Fibroblast of pulmonary artery (primary cell): ENCODE measurements around the gene SASH1.

ENCODE experiments used
- DNase-seq: peaks from one replicate; pipeline ENCODE4 v3.0.0-alpha.2; 2010; ENCODE audit warnings: low read depth
- H3K4me3 ChIP-seq: replicated peaks from 2 replicates; pipeline ENCODE4 v1.5.1; 2011; ENCODE audit warnings: low read depth, mild to moderate bottlenecking, control low read depth, low read length, moderate library complexity
- TF ChIP-seq, protein P1 (sequence below): IDR thresholded peaks from 2 replicates; pipeline ENCODE4 v1.5.1; 2011; ENCODE audit warnings: mild to moderate bottlenecking, control low read depth, low read length, inconsistent platforms; ENCODE audit errors: missing control alignments

Gene SASH1

DNA sequence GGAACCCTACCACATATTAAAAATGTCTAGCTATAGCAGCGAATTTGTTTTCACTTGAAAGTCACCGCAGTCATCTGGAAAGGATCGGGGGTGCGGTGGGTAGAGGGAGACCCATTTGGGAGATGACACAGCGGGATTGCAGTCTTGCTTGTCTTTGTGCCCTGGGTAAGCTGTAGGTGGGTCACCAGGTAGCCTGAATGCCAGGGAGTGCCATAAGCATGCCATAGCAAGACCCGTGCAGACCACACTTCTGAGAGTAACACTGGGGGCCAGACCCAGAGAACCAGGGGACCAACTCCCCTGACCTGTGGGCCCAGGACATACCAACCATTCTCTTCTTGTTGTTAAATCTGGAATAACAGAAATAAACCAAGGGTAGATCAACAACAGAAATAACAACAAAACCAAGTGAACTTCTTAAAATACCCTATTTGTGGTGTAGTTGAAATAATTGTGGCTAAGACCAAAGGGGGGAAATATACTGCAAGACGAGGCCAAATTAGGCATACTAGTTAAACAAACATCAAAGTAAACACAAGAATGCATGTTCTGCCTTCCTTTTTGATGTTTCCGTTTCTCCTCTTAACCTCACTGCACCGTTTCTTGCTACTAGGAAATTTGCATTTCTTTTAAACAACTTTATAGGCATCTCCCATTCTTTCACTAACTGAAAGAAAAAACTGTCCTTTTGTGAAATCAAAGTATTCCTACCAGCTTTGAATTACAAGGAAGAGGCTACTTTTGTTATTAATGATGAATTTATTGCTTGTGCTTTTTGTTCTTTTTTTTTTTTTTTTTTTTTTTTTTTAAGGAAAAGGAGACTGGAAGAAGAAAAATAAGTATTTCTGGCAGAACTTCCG is 128.2 kb downstream of the SASH1 start:
- no peak for DNase-seq
- TF ChIP-seq, protein P1, sequence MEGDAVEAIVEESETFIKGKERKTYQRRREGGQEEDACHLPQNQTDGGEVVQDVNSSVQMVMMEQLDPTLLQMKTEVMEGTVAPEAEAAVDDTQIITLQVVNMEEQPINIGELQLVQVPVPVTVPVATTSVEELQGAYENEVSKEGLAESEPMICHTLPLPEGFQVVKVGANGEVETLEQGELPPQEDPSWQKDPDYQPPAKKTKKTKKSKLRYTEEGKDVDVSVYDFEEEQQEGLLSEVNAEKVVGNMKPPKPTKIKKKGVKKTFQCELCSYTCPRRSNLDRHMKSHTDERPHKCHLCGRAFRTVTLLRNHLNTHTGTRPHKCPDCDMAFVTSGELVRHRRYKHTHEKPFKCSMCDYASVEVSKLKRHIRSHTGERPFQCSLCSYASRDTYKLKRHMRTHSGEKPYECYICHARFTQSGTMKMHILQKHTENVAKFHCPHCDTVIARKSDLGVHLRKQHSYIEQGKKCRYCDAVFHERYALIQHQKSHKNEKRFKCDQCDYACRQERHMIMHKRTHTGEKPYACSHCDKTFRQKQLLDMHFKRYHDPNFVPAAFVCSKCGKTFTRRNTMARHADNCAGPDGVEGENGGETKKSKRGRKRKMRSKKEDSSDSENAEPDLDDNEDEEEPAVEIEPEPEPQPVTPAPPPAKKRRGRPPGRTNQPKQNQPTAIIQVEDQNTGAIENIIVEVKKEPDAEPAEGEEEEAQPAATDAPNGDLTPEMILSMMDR: no peak

DNA sequence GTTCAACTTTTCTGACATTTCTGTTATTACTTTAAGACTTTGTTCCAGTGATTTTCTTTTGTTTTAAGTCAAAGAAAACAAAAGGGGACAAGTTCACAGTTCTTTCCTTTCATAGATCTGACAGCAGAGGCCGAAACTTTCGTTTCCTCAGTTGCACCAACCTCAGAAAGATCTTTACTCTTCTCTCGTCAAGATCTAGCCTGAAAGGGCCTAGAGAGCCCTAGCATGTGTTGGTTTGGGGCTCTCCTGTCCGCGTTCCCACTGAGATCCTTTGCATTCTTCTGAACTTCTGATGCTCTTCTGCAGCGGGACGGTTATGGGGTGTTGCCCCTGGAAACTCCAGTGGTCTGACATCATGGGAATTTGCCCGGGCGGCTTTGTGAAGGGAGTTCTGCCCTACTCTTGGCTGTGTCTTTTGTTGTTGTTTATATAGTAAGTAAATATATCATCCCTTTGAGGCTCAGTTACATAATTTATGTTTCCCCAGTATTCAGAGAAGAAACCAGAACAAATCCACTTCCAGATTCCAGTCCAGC is 129.1 kb downstream of the SASH1 start:
- DNase-seq: peak; percentile 20
- TF ChIP-seq, protein P1: no peak
- no peak overlapping the region for H3K4me3 ChIP-seq

More for the DNA sequence above, 128.2 kb downstream of the SASH1 start:
- no peak overlapping the region for H3K4me3 ChIP-seq

DNA sequence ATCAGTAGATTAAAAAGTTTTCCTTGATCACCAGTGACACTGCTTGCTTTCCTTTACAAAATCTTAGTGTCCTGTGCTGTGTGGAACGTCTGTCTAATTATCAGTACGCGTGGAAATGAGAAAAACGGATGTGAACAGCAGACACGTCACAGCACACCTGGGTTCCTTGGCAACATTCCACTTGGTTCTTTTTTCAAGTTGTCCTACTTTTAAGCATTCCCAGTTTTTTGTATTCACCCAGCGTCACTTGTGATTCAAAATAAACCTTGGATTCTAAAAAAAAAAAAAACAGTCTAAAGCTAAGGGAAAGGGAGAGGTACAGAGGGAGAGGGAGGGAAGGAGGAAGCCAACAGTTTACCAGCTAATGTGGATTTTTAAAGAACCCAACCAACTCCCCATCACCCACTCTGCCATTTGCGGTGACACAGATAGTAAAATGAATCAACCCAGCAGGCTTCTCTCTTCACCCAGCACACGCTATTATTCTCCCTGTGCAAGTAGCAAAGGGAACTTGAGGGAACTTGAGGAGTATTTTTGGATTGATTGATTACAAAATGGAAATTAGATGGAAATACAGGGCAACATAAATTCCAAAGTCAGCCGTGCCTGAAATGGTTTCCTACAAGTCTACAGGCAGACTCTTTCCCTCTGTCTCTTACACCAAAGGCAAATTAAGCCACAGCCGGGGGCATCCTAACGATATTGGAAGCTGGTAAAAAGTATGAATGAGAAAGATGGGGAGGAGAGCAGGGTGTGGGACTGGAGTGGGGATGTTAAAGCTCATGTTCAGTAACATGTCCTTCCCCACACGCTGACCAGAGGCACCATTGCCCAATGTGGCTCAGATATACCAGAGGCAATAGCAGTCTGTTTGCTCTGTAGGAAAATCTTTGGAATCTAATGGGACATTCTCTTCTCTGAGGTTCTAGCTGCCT is 129.8 kb downstream of the SASH1 start:
- TF ChIP-seq, protein P1: no peak
- DNase-seq: no peak
- H3K4me3 ChIP-seq: no peak overlapping the region

DNA sequence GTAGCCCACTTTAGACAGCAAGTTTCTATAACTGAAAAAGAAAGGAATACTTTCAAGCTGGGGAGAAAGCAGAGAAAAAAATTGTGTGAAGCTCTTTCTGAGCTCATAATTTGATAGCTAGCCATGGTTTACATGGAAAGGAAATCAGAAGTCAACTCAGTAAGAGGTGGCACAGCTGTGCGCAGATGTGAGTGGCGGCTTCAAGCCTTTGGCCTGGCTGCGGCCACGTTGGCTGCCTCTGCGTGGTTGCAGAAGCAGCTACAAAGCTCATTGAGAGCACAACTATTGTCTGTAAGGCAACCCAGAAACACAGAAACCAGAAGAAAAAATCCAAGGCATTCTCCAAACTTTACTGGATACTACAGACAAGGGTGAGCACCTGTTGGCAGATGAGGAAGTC is 136.9 kb downstream of the SASH1 start:
- TF ChIP-seq, protein P1: no peak
- no peak for DNase-seq
- no peak overlapping the region for H3K4me3 ChIP-seq

DNA sequence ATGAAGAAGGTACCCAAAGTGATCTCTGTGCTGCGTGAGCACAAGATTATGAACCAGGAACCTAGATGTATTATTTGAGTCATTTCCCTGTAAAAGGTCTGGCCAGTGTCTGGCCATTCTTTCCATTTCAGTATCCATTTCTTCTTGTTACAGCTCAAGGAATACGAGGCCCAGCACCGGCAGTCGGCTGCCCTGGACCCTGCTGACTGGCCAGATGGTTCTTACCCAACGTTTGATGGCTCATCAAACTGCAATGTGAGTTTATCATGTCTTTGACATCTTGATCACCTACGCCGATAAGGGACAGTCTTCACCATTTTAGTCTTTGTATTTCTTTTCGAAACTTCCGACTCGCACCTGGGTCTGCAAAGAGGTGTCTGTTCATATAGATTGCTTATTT is 144.8 kb downstream of the SASH1 start:
- no peak overlapping the region for H3K4me3 ChIP-seq
- DNase-seq: no peak
- TF ChIP-seq, protein P1: no peak

DNA sequence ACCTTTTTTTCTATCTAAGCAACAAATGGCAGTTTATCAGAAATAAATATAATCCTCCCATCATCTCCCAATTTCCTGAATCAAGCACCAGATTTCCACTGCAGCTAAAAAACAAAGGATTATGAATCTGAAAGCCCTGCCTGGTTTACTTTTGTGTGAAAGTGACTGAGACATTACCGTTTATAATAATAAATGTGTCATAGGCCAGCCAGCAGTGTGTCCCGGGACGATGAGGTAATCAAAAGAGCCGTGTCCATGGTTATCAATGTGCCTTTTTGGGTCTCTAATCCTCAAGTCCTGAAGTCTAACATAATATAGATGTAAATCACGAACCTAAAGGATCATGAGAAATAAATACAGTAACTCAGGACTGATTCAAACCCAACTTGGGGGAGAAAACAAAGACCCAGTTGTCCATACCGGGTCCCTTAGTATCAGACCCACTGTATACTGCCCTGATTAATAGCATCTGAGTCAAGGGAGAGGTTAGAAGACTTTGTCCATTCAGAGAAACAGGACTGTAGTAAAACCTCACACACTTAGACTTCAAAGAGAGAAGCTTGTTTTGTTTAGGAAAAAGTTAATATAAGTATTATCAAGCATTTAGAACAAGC is 149.1 kb downstream of the SASH1 start:
- no peak overlapping the region for H3K4me3 ChIP-seq
- DNase-seq: no peak
- TF ChIP-seq, protein P1: no peak
